Measurements from ENCODE around the gene RPN1.
"Not testable (repeated sequence)": the region's sequence is repeated elsewhere in the genome, so short reads cannot be mapped to it uniquely, and the experiment has no call there.

RPN1 gene

GRCh38 chr3:128684986-128685726 is 34.5 kb upstream of the RPN1 start:
- TF ChIP-seq CTCF (IDR thresholded peaks at IDR 0.05; ENCODE audit: extremely low read depth, insufficient read depth, missing control alignments): no peak
- in situ Hi-C loops (cut with MboI; ENCODE audit: low pct_unique_long_range_greater_than_20kb, low sequenced_read_pairs, unreplicated experiment): no loop called here
- no peak for DNase-seq (ENCODE audit: low spot score)

GRCh38 chr3:128683957-128684356 is 33.3 kb upstream of the RPN1 start:
- TF ChIP-seq CTCF (IDR thresholded peaks at IDR 0.05; ENCODE audit: extremely low read depth, insufficient read depth, missing control alignments): no peak
- in situ Hi-C loops (cut with MboI; ENCODE audit: low pct_unique_long_range_greater_than_20kb, low sequenced_read_pairs, unreplicated experiment): no loop called here
- DNase-seq (ENCODE audit: low spot score): no peak

GRCh38 chr3:128681369-128681829 is 30.8 kb upstream of the RPN1 start:
- in situ Hi-C loops (cut with MboI; ENCODE audit: low pct_unique_long_range_greater_than_20kb, low sequenced_read_pairs, unreplicated experiment): no loop called here
- DNase-seq (ENCODE audit: low spot score): no peak
- no peak for TF ChIP-seq CTCF (IDR thresholded peaks at IDR 0.05; ENCODE audit: extremely low read depth, insufficient read depth, missing control alignments)

- in situ Hi-C loops (cut with MboI; ENCODE audit: low pct_unique_long_range_greater_than_20kb, low sequenced_read_pairs, unreplicated experiment): no loop called here
- TF ChIP-seq CTCF (IDR thresholded peaks at IDR 0.05; ENCODE audit: extremely low read depth, insufficient read depth, missing control alignments): peak; percentile 98
- peak; percentile 96 for DNase-seq (ENCODE audit: low spot score)
These were observed 30.2 kb upstream of the RPN1 start for GRCh38 chr3:128680603-128681368.

- in situ Hi-C loops (cut with MboI; ENCODE audit: low pct_unique_long_range_greater_than_20kb, low sequenced_read_pairs, unreplicated experiment): no loop called here
- no peak for DNase-seq (ENCODE audit: low spot score)
These were observed 28.7 kb upstream of the RPN1 start for GRCh38 chr3:128679338-128679737.

GRCh38 chr3:128675802-128676201 is 25.2 kb upstream of the RPN1 start:
- in situ Hi-C loops (cut with MboI; ENCODE audit: low pct_unique_long_range_greater_than_20kb, low sequenced_read_pairs, unreplicated experiment); DNase-seq (ENCODE audit: low spot score): not testable (repeated sequence)

More at GRCh38 chr3:128679338-128679737, 28.7 kb upstream of the RPN1 start:
- TF ChIP-seq CTCF (IDR thresholded peaks at IDR 0.05; ENCODE audit: extremely low read depth, insufficient read depth, missing control alignments): no peak
